ENCODE measurements around the gene KCTD21.

Gene KCTD21

DNA sequence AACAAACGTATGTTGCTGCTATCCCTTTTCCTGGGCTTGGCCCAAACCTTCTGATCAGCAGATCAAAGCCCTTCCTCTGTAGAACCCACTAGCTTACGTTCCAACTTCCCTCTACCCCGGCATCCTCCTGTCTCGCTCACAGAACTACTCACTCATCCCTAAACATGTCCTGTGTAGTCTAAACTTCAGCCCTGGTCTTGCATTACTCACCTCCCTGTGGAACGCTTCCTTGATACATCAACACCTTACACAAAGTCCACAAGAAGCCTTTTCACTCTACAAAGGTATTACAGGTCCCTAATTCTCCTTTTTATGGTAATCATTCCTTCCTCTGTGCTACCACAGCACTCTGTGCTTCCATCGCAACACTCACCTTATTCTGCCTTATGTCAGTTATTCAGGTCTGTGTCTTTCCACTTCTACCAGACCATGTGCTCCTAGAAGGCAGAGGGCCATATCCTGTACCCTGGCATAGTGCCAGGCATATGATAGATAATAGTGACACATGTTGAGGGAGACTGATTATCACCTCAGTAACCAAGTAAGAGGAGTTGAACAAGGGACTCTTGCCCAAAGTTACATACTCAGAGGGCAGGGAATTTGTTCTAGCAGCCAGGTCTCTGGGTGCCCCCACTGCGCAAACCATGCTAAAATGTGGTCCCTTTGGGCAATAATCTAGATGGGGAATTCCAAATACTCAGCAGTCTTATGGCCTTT is 41.9 kb upstream of the KCTD21 start:
- TF ChIP-seq TAF1 (IDR thresholded peaks at IDR 0.05; ENCODE audit: borderline replicate concordance, insufficient read depth, low read length) = no peak

DNA sequence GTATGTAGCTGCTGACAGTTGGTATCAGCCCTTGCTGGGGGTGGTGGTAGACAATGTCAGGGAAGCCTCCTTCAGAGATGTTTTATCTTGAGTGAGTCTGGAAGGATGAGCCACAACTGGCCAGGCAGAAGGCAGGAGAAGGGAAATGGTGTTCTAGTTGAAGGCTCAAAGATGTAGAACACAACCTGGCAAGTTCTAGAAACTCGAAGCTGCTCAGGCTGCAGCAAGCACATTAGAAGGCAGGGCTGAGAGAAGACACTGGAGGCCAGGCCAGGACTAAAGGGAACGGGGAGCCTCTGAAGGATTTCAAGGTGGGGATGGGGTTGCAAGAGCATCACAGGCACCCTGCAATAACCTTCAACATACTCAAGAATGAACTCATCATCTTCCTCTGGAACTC is 40.7 kb upstream of the KCTD21 start:
- TF ChIP-seq FOXP2 (optimal IDR thresholded peaks at IDR 0.05; ENCODE audit: borderline replicate concordance, extremely low read depth, extremely low read length, insufficient read depth) = no peak

DNA sequence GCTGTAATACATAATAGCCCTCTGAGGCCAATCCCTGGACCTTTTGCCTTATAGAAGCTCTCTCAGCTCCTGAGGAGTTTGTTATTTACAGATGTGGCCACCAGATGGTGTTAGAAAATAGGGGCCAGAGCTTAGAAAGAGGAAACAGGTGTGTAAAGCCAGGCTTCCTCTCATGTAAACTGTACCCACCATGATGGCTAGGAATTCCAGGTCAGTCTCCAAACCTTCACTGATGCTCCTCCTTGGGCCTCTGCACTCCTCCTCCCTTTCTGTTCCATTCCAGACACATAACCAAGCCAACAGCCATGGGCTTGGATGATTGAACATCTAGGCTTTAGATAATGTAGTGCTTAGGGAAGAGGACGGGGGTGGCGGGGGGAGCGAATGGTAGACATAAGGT is 40.0 kb upstream of the KCTD21 start:
- no peak for TF ChIP-seq SIN3A (IDR thresholded peaks at IDR 0.05; ENCODE audit: borderline replicate concordance, insufficient read depth, low read length)

DNA sequence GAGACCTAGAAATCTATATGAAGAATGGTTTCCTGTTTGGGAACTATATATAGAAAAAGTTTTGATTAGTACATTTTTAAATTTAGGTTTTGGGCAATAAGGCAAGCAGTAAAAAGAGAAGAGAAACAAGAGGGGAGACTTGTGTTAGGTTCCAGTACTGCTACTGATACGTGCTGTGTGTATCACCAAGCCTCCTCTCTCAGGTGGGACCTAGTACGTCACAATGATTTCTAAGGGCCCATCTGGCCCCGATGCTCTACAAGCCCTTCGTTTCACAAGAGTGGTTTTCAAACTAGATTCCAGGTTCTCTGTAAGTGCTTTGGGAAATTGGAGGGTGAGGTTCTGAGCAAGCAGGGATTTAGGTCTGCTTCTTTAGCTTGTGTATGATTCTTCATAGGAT is 39.5 kb upstream of the KCTD21 start:
- TF ChIP-seq, protein P1, sequence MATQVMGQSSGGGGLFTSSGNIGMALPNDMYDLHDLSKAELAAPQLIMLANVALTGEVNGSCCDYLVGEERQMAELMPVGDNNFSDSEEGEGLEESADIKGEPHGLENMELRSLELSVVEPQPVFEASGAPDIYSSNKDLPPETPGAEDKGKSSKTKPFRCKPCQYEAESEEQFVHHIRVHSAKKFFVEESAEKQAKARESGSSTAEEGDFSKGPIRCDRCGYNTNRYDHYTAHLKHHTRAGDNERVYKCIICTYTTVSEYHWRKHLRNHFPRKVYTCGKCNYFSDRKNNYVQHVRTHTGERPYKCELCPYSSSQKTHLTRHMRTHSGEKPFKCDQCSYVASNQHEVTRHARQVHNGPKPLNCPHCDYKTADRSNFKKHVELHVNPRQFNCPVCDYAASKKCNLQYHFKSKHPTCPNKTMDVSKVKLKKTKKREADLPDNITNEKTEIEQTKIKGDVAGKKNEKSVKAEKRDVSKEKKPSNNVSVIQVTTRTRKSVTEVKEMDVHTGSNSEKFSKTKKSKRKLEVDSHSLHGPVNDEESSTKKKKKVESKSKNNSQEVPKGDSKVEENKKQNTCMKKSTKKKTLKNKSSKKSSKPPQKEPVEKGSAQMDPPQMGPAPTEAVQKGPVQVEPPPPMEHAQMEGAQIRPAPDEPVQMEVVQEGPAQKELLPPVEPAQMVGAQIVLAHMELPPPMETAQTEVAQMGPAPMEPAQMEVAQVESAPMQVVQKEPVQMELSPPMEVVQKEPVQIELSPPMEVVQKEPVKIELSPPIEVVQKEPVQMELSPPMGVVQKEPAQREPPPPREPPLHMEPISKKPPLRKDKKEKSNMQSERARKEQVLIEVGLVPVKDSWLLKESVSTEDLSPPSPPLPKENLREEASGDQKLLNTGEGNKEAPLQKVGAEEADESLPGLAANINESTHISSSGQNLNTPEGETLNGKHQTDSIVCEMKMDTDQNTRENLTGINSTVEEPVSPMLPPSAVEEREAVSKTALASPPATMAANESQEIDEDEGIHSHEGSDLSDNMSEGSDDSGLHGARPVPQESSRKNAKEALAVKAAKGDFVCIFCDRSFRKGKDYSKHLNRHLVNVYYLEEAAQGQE (IDR thresholded peaks at IDR 0.05; ENCODE audit: insufficient read depth in 1 of 2, low read depth in 2 of 2, low read length in 2 of 2) = no peak
- TF ChIP-seq SIN3A (IDR thresholded peaks at IDR 0.05; ENCODE audit: borderline replicate concordance, insufficient read depth, low read length) (no peak), POLR2AphosphoS5 (IDR thresholded peaks at IDR 0.05; ENCODE audit: low read depth, low read length) (no peak), TAF1 (IDR thresholded peaks at IDR 0.05; ENCODE audit: borderline replicate concordance, insufficient read depth, low read length) (no peak), FOXP2 (optimal IDR thresholded peaks at IDR 0.05; ENCODE audit: borderline replicate concordance, extremely low read depth, extremely low read length, insufficient read depth) (no peak)

DNA sequence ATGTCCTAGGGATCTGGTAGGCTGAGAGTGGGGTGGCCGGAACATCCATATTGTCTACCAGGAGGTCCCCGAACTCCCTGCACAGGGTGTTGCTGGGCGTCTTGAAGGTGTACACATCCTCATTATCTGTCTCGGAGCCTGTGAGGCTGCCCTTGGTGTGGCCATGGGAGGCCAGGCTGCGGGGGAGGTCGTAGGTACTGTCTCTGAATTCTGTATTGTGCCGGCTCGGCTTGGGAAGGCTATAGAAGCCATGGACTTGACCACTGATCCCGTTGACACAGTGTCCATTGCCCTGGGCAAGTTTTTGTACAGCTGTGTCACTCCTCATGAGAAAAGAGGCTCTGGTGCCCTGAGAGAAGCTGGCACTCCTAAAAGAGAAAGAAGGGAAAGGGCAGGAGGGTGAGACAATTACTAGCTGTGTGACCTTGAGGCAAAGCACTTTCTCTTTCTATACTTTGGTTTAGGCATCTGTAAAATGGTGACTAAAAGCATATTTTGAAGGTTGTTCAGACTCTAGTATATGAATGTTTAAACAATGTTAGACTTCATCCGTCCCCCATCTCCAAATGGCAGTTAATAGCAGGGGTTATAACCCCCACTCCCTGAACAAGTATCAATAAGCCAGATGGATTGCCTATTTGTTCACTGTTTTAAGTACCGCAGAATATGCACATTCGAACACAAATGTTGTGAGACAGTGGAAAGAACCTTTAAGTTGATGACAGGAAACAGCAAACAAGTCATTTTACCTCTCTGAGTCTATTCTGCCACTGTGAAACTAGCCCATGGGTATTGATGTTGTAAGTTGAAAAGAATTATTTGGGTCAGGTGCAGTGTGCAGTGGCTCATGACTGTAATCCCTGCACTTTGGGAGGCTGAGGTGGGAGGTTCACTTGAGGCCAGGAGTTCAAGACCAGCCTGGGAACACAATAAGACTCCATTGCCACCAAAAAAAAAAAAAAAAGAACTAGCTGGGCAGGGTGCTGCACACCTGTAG is 38.6 kb upstream of the KCTD21 start:
- TF ChIP-seq FOXP2 (optimal IDR thresholded peaks at IDR 0.05; ENCODE audit: borderline replicate concordance, extremely low read depth, extremely low read length, insufficient read depth) = no peak
- no peak for TF ChIP-seq SIN3A (IDR thresholded peaks at IDR 0.05; ENCODE audit: borderline replicate concordance, insufficient read depth, low read length)
- TF ChIP-seq, protein P1 (IDR thresholded peaks at IDR 0.05; ENCODE audit: insufficient read depth in 1 of 2, low read depth in 2 of 2, low read length in 2 of 2) = no peak
- TF ChIP-seq POLR2AphosphoS5 (IDR thresholded peaks at IDR 0.05; ENCODE audit: low read depth, low read length) = no peak
- no peak for TF ChIP-seq TAF1 (IDR thresholded peaks at IDR 0.05; ENCODE audit: borderline replicate concordance, insufficient read depth, low read length)

DNA sequence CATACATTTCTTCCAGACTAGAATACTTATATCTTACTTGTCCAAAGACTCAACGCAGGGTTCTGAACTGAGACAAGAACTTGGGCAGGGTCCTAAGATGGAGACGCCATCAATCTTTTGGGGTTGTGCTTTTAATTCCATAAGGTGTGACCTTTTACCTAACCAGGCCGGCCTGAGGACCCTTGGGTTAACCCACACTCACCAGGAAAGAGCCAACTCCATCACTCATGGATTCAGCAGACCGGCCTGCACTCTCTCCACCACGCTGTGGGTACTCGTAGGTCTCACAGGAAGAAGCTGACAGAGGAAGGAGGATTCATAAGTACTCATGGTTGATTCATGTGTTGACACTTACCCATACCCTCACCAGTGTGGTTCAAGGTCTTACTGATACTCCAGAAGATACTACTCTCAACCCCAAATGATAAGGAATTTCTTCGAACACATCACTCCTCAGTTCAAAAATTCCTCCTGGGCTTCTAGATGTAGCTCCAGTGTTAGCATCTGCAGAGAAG is 36.5 kb upstream of the KCTD21 start:
- TF ChIP-seq, protein P1 (IDR thresholded peaks at IDR 0.05; ENCODE audit: insufficient read depth in 1 of 2, low read depth in 2 of 2, low read length in 2 of 2) = no peak
- TF ChIP-seq POLR2AphosphoS5 (IDR thresholded peaks at IDR 0.05; ENCODE audit: low read depth, low read length) (no peak), FOXP2 (optimal IDR thresholded peaks at IDR 0.05; ENCODE audit: borderline replicate concordance, extremely low read depth, extremely low read length, insufficient read depth) (no peak), SIN3A (IDR thresholded peaks at IDR 0.05; ENCODE audit: borderline replicate concordance, insufficient read depth, low read length) (no peak), TAF1 (IDR thresholded peaks at IDR 0.05; ENCODE audit: borderline replicate concordance, insufficient read depth, low read length) (no peak)
